ENCODE measurements around the gene SLC11A2. TPM values are rescaled to one million over a fixed set of nuclear protein-coding genes. Genes with fewer than 3 reads are reported as not detected.
A peak's percentile ranks its signal among the peaks of the same experiment; 100 is the strongest.
"Not testable (repeated sequence)": the region's sequence is repeated elsewhere in the genome, so short reads cannot be mapped to it uniquely, and the experiment has no call there.

The SLC11A2 gene
- total and polyA plus RNA-seq, 9 of the 15 experiments (the other 6 are each of a cell fraction or from before 2014, with no cell fraction given): 21.1 to 54.0 (median 32.9) TPM

GRCh38 chr12:51017452-51017851, 8.7 kb downstream of the SLC11A2 start (continued):
- TF ChIP-seq THRA (IDR thresholded peaks at IDR 0.05): no peak
- TF ChIP-seq PKNOX1 (IDR thresholded peaks at IDR 0.05): 0 out of 2 replicates have a peak, but pooled peaks have one; percentile 49
- no peak for TF ChIP-seq PHB (CRISPR knock-in tag; IDR thresholded peaks at IDR 0.05)
- no peak for TF ChIP-seq ZNF3 (CRISPR knock-in tag; IDR thresholded peaks at IDR 0.05)

GRCh38 chr12:51014467-51014866, 11.7 kb downstream of the SLC11A2 start:
- CTCF ChIA-PET (ENCODE audit: low intra/inter-chr PET ratio); H3K27me3 ChIP-seq (ENCODE audit: control insufficient read depth in 2 of 2, insufficient read depth in 2 of 2, low read length in 2 of 2); H3K4me2 ChIP-seq (ENCODE audit: insufficient read depth, low read length); H3K36me3 ChIP-seq (ENCODE audit: control insufficient read depth, insufficient read depth, low read length); DNase-seq (ENCODE audit: extremely low read depth in 1 of 4, low spot score in 3 of 4); FAIRE-seq; H3K4me3 ChIP-seq; ATAC-seq; H3K9ac ChIP-seq (ENCODE audit: insufficient read depth in 1 of 2, low read depth in 2 of 2, low read length in 2 of 2); H2AFZ ChIP-seq (ENCODE audit: low read depth, low read length); H3K9me1 ChIP-seq (ENCODE audit: control insufficient read depth, insufficient read depth, low read length); in situ Hi-C loops (cut with MboI); H4K20me1 ChIP-seq (replicated peaks; ENCODE audit: control insufficient read depth, insufficient read depth, low read length); BruUV-seq (replicated peaks); intact Hi-C loops (cut with micrococcal nuclease); H3K9me3 ChIP-seq (replicated peaks; ENCODE audit: control insufficient read depth, insufficient read depth, low read depth, low read length); H3K27ac ChIP-seq (ENCODE audit: extremely low read depth, low read depth, low read length): not testable (repeated sequence)
- POLR2A ChIA-PET: interaction anchor here (0.9 to 1.3 kb wide), 2 partner anchors 8 to 10 kb away, joined by 3 read pairs; no protein-coding TSS in a partner anchor
- H3K4me1 ChIP-seq (replicated peaks in 1 of 2; ENCODE audit: control insufficient read depth in 2 of 2, insufficient read depth in 2 of 2, low read length in 2 of 2): peaks cover 19 to 32% of the 10 kb centered on the region in 2 experiments; a peak in 4 of 5 replicates
- 90% methylated on average over 9 of the region's 9 CpGs for WGBS (ENCODE audit: insufficient coverage, low coverage, missing lambda C conversion rate)
- H3K79me2 ChIP-seq (ENCODE audit: control insufficient read depth, insufficient read depth, low read length): peaks cover 88% of the 10 kb centered on the region
